Measurements from ENCODE around the gene CBLC.

- TF ChIP-seq CTCF (IDR thresholded peaks at IDR 0.05) (no peak), POLR2A (IDR thresholded peaks at IDR 0.05) (no peak)
These were observed 49.5 kb upstream of the CBLC start for GRCh38 chr19:44728178-44728577.
